ENCODE results near the gene CILP2.

Gene CILP2

GRCh38 chr19:19531951-19532805 is 5.9 kb upstream of the CILP2 start:
- peak in 1 of 2 donors; percentile 50 for DNase-seq

GRCh38 chr19:19532806-19533701 is 5.0 kb upstream of the CILP2 start:
- DNase-seq = no peak

GRCh38 chr19:19533841-19534240 is 4.2 kb upstream of the CILP2 start:
- no peak for DNase-seq

GRCh38 chr19:19534556-19535265 is 3.4 kb upstream of the CILP2 start:
- DNase-seq = no peak

- no peak for DNase-seq
Observed at GRCh38 chr19:19535311-19536191, 2.5 kb upstream of the CILP2 start.

GRCh38 chr19:19537075-19538048 is 703 bp upstream of the CILP2 start:
- no peak for DNase-seq

- no peak for DNase-seq
Observed at GRCh38 chr19:19538785-19539166, 711 bp downstream of the CILP2 start.

- no peak for DNase-seq
Observed at GRCh38 chr19:19539698-19540063, 1.6 kb downstream of the CILP2 start.

GRCh38 chr19:19540064-19540714 is 2.1 kb downstream of the CILP2 start:
- peak in 1 of 2 donors; percentile 14 for DNase-seq

GRCh38 chr19:19540715-19541515 is 2.9 kb downstream of the CILP2 start:
- DNase-seq = no peak

GRCh38 chr19:19541616-19542015 is 3.6 kb downstream of the CILP2 start:
- DNase-seq = no peak

GRCh38 chr19:19542507-19542906 is 4.4 kb downstream of the CILP2 start:
- no peak for DNase-seq

GRCh38 chr19:19543101-19543500 is 5.0 kb downstream of the CILP2 start:
- no peak for DNase-seq

- no peak for DNase-seq
Observed at GRCh38 chr19:19543640-19544039, 5.6 kb downstream of the CILP2 start.

GRCh38 chr19:19544257-19544953 is 6.3 kb downstream of the CILP2 start:
- DNase-seq = no peak

GRCh38 chr19:19544954-19545591 is 7.0 kb downstream of the CILP2 start:
- DNase-seq = no peak

- DNase-seq = no peak
Observed at GRCh38 chr19:19545707-19546106, 7.6 kb downstream of the CILP2 start.

- no peak for DNase-seq
Observed at GRCh38 chr19:19546751-19547162, 8.7 kb downstream of the CILP2 start.

All from bone marrow (tissue), 2 donors.